ENCODE results near the gene YIPF2. TPM values are rescaled to one million over a fixed set of nuclear protein-coding genes. Genes with fewer than 3 reads are reported as not detected.

Gene YIPF2
- total and polyA plus RNA-seq, 3 donors from 2014 or later: 95.3 to 143 (median 106) TPM

DNA sequence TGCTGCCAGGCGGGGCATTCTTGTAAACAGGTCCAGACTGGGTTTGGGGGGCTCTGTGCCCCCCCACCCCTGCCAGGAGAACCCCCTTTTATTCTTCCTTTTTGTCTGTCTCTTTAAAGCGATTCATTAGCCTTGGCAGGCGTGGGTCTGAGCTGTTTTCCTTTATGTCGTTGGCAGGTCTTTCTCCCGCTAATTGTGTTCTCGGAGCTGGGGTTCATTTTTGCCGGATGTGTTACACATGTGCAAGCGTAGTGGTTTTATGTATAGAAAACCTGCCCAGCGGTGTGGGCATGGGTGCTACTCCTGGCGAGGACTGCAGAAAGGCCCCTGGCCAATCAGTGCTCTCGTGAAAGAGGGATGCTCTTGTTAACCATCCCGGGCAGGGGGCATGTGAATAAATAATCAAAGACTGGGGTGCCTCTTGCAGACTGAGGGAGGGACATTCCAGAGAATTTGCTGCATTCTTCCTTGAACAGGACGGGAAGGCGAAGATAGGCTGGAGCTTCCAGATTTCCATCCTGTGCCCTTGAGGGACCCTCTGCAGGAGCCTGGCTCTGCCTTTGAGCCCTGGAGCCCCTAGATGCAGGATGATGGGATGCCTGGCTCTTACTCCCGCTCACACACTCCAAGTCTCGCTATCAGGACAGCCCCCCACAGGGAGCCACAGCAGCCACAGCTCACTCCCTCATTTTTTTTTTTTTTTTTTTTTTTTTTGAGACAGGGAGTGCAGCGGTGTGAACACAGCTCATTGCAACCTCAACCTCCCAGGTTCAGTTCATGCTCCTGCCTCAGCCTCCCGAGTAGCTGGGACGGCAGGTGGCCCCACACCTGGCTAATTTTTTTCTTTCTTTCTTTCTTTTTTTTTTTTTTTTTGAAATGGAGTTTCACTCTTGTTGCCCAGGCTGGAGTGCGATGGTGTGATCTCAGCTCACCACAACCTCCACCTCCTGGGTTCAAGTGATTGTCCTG lies 43.0 kb downstream of the YIPF2 start:
- no peak overlapping the region for H3K27ac ChIP-seq
- H3K27me3 ChIP-seq: no peaks in the 10 kb centered on the region
- 67 to 73% methylated on average over 20 of the region's 20 CpGs for WGBS, 2 donors
- H3K36me3 ChIP-seq (ENCODE audit: low read depth, missing control alignments): no peaks in the 10 kb centered on the region
- TF ChIP-seq POLR2A (IDR thresholded peaks at IDR 0.05): no peak
- TF ChIP-seq CTCF (IDR thresholded peaks at IDR 0.05): no peak
- H3K4me1 ChIP-seq: peaks cover 14% of the 10 kb centered on the region
- no peak overlapping the region for H3K4me3 ChIP-seq
- no peak for DNase-seq
- no peaks in the 10 kb centered on the region for H3K9me3 ChIP-seq
- intact Hi-C loops (cut with DNase I; ENCODE audit: low total_unique reads): no loop called here

- H3K4me3 ChIP-seq: no peak overlapping the region
- no peak overlapping the region for H3K27ac ChIP-seq
- no peaks in the 10 kb centered on the region for H3K9me3 ChIP-seq
- no peak for DNase-seq
- H3K27me3 ChIP-seq: no peaks in the 10 kb centered on the region
- intact Hi-C loops (cut with DNase I; ENCODE audit: low total_unique reads): no loop called here
- TF ChIP-seq CTCF (IDR thresholded peaks at IDR 0.05) (no peak), POLR2A (IDR thresholded peaks at IDR 0.05) (no peak)
- H3K4me1 ChIP-seq: peaks cover 14% of the 10 kb centered on the region
- WGBS, 2 donors: 74 to 93% methylated on average over 2 of the region's 2 CpGs
- H3K36me3 ChIP-seq (ENCODE audit: low read depth, missing control alignments): no peaks in the 10 kb centered on the region
Observed at GRCh38 chr19:10884274-10884673, 44.2 kb downstream of the YIPF2 start.

DNA sequence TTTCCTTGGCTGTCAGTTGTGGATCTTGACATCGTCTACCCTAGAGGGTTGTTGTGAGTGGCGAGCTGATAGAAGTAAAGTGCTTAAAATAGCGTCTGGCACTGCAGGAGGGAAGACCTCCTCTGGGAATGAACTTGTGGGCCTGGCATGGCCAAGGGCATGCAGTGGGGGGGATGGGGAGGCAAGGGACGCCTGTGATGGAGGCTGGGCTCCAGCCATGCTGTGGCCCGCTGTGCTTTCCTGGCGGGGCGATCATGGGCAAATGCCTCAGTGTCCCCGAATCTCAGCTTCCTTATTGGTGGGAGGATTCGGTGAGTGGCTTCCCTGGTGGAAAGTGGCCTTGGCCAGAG lies 46.4 kb downstream of the YIPF2 start:
- 84 to 89% methylated on average over 7 to 9 of the region's 9 CpGs for WGBS, 2 donors
- peaks cover 12% of the 10 kb centered on the region for H3K4me1 ChIP-seq
- no peak overlapping the region for H3K27ac ChIP-seq
- H3K9me3 ChIP-seq: no peaks in the 10 kb centered on the region
- no peaks in the 10 kb centered on the region for H3K36me3 ChIP-seq (ENCODE audit: low read depth, missing control alignments)
- H3K4me3 ChIP-seq: no peak overlapping the region
- TF ChIP-seq POLR2A (IDR thresholded peaks at IDR 0.05): no peak
- TF ChIP-seq CTCF (IDR thresholded peaks at IDR 0.05): no peak
- intact Hi-C loops (cut with DNase I; ENCODE audit: low total_unique reads): no loop called here
- no peak for DNase-seq
- no peaks in the 10 kb centered on the region for H3K27me3 ChIP-seq

GRCh38 chr19:10881403-10882107 lies 46.9 kb downstream of the YIPF2 start:
- 76 to 85% methylated on average over 13 to 14 of the region's 14 CpGs for WGBS, 2 donors
- intact Hi-C loops (cut with DNase I; ENCODE audit: low total_unique reads): no loop called here
- H3K36me3 ChIP-seq (ENCODE audit: low read depth, missing control alignments): no peaks in the 10 kb centered on the region
- H3K4me3 ChIP-seq: no peak overlapping the region
- H3K4me1 ChIP-seq: peaks cover 15% of the 10 kb centered on the region
- no peaks in the 10 kb centered on the region for H3K27me3 ChIP-seq
- no peak for DNase-seq
- TF ChIP-seq CTCF (IDR thresholded peaks at IDR 0.05): no peak
- no peak for TF ChIP-seq POLR2A (IDR thresholded peaks at IDR 0.05)
- no peak overlapping the region for H3K27ac ChIP-seq
- no peaks in the 10 kb centered on the region for H3K9me3 ChIP-seq

Measured in testis (tissue), 3 donors.